ENCODE data around the gene RYK.

The RYK gene

GRCh38 chr3:134114726-134115125, 135.9 kb downstream of the RYK start:
- Histone ChIP-seq H3K4me3 (no peak overlapping the region), H3K27ac (no peak overlapping the region)
- no peak for DNase-seq (ENCODE audit: low spot score)
- no peak for TF ChIP-seq CTCF (IDR thresholded peaks at IDR 0.05)

GRCh38 chr3:134111616-134112015, 139.0 kb downstream of the RYK start:
- no peak for DNase-seq (ENCODE audit: low spot score)
- Histone ChIP-seq H3K4me3 (no peak overlapping the region), H3K27ac (no peak overlapping the region)
- TF ChIP-seq CTCF (IDR thresholded peaks at IDR 0.05) = no peak

GRCh38 chr3:134110963-134111362, 139.7 kb downstream of the RYK start:
- no peak for TF ChIP-seq CTCF (IDR thresholded peaks at IDR 0.05)
- DNase-seq (ENCODE audit: low spot score) = no peak
- Histone ChIP-seq H3K4me3 (no peak overlapping the region), H3K27ac (no peak overlapping the region)
